ENCODE measurements around the gene CLMN.

DNA sequence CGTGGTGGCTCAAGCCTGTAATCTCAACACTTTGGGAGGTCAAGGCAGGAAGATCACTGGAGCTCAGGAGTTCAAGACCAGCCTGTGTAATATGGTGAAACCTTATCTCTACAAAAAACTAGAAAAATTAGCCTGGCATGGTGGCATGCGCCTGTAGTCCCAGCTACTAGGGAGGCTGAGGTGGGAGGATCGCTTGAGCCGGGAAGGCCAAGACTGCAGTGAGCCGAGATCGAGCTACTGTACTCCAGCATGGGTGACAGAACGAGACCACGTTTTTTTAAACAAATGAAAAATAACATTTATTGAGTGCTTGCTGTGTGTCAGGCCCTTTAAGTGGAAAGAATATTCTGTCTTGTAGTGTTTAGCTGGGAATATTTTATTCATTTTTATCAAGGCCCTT is 26.6 kb upstream of the CLMN start:
- TF ChIP-seq CTCF (IDR thresholded peaks at IDR 0.05 in 2 of 3, conservative IDR thresholded peaks at IDR 0.05 in 1 of 3; ENCODE audit: borderline replicate concordance in 1 of 3, insufficient read depth in 1 of 3, low read depth in 2 of 3, low read length in 2 of 3): no peak
- no peak for TF ChIP-seq EZH2 (IDR thresholded peaks at IDR 0.05)
- no peak for TF ChIP-seq POLR2AphosphoS5 (IDR thresholded peaks at IDR 0.05; ENCODE audit: low read depth, low read length)
- TF ChIP-seq YY1 (IDR thresholded peaks at IDR 0.05; ENCODE audit: extremely low read depth, insufficient replicate concordance, low read depth, low read length): no peak
- TF ChIP-seq RAD21 (IDR thresholded peaks at IDR 0.05; ENCODE audit: low read depth): no peak
- no peak for TF ChIP-seq ZNF274 (IDR thresholded peaks at IDR 0.05; ENCODE audit: low read depth, low read length)
- TF ChIP-seq FOSL1 (IDR thresholded peaks at IDR 0.05; ENCODE audit: low read depth): no peak
- no peak for TF ChIP-seq POLR2A (IDR thresholded peaks at IDR 0.05; ENCODE audit: borderline replicate concordance, extremely low read depth, insufficient read depth, insufficient read length)
- TF ChIP-seq, protein P1, sequence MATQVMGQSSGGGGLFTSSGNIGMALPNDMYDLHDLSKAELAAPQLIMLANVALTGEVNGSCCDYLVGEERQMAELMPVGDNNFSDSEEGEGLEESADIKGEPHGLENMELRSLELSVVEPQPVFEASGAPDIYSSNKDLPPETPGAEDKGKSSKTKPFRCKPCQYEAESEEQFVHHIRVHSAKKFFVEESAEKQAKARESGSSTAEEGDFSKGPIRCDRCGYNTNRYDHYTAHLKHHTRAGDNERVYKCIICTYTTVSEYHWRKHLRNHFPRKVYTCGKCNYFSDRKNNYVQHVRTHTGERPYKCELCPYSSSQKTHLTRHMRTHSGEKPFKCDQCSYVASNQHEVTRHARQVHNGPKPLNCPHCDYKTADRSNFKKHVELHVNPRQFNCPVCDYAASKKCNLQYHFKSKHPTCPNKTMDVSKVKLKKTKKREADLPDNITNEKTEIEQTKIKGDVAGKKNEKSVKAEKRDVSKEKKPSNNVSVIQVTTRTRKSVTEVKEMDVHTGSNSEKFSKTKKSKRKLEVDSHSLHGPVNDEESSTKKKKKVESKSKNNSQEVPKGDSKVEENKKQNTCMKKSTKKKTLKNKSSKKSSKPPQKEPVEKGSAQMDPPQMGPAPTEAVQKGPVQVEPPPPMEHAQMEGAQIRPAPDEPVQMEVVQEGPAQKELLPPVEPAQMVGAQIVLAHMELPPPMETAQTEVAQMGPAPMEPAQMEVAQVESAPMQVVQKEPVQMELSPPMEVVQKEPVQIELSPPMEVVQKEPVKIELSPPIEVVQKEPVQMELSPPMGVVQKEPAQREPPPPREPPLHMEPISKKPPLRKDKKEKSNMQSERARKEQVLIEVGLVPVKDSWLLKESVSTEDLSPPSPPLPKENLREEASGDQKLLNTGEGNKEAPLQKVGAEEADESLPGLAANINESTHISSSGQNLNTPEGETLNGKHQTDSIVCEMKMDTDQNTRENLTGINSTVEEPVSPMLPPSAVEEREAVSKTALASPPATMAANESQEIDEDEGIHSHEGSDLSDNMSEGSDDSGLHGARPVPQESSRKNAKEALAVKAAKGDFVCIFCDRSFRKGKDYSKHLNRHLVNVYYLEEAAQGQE (IDR thresholded peaks at IDR 0.05; ENCODE audit: low read depth): no peak
- TF ChIP-seq SIN3A (IDR thresholded peaks at IDR 0.05; ENCODE audit: low read depth): no peak
- TF ChIP-seq JUND (IDR thresholded peaks at IDR 0.05): no peak
- TF ChIP-seq, protein P2, sequence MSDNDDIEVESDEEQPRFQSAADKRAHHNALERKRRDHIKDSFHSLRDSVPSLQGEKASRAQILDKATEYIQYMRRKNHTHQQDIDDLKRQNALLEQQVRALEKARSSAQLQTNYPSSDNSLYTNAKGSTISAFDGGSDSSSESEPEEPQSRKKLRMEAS (IDR thresholded peaks at IDR 0.05): no peak
